HUES48 (cell line): ENCODE measurements around the gene ARPC5L.

Experiments used
- H3K27ac ChIP-seq: one replicate; pipeline ENCODE4 v1.7.0; 2013; ENCODE audit warnings: low read depth, low read length, inconsistent platforms
- H3K27me3 ChIP-seq: 2 replicates; pipeline ENCODE4 v1.6.1; 2013; ENCODE audit warnings: mild to moderate bottlenecking, low read length; ENCODE audit not compliant: control insufficient read depth, insufficient read depth
- H3K36me3 ChIP-seq: 2 replicates; pipeline ENCODE4 v1.6.1; 2013; ENCODE audit warnings: low read length; ENCODE audit not compliant: control insufficient read depth, insufficient read depth
- H3K4me1 ChIP-seq: 2 replicates; pipeline ENCODE4 v1.6.1; 2013; ENCODE audit warnings: mild to moderate bottlenecking, low read length; ENCODE audit not compliant: control insufficient read depth, insufficient read depth
- H3K4me3 ChIP-seq: 2 replicates; pipeline ENCODE4 v1.5.1; 2013; ENCODE audit warnings: mild to moderate bottlenecking, low read depth, low read length
- H3K9ac ChIP-seq: 2 replicates; pipeline ENCODE4 v1.6.1; 2013; ENCODE audit warnings: mild to moderate bottlenecking, low read depth, low read length, moderate library complexity
- H3K9me3 ChIP-seq: 2 replicates; pipeline ENCODE4 v1.6.1; 2013; ENCODE audit warnings: low read length; ENCODE audit not compliant: control insufficient read depth, insufficient read depth

ARPC5L gene

DNA sequence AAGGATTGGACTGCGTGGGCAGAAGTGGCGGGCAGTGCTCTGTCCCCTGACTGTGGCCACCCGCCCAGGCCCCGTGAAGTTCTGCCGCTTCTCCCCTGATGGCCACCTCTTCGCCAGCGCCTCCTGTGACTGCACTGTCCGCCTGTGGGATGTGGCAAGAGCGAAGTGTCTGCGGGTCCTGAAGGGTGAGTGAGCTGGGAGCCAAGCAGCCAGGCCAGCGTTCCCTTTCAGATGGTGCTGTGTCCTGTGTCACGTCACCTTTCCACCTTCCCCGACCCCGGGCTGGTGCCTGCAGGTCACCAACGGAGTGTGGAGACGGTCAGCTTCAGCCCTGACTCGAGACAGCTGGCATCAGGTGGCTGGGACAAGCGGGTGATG lies 6.4 kb upstream of the ARPC5L start:
- no peaks in the 10 kb centered on the region for H3K27me3 ChIP-seq
- H3K4me1 ChIP-seq = peaks cover 7% of the 10 kb centered on the region; the same call in 1 of the 2 replicates
- H3K36me3 ChIP-seq = peaks cover 39% of the 10 kb centered on the region
- H3K9ac ChIP-seq = no peak overlapping the region
- no peak overlapping the region for H3K4me3 ChIP-seq
- H3K27ac ChIP-seq = peak overlapping the region; percentile 73
- no peaks in the 10 kb centered on the region for H3K9me3 ChIP-seq

DNA sequence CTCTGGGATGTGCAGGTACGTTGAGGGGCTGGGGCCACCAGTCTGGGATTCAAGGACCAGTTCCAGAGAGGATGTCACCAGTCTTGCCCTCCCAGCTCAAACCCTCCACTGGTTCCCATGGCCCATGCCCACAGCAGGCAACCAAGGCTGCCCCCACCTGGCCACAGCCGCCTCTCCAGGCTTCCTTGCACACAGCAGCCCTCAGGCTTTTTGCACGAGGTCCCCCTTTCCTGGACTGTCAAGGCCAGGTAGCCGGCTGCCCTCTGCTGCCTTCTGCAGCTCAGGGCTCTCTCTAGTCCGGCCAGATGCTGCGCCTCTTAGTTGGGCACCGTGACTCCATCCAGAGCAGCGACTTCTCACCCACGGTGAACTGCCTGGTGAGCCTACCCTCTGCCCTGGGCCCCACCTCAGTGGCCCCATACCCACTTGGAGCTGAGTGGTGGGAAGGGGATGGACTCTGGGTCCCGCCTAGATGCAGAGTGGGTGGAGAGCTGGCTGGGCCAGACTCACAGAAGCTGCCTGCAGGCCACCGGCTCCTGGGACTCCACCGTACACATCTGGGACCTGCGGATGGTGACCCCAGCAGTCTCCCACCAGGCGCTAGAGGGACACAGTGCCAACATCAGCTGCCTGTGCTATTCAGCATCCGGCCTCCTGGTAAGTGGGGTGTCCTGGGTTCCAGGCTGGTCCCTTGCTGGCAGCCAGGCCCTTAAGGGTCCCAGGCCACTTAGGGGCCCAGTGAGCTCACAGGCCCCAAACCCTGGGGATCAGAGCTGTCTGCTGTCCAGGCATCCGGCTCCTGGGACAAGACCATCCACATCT lies 5.8 kb upstream of the ARPC5L start:
- peak overlapping the region; percentile 73 for H3K27ac ChIP-seq

DNA sequence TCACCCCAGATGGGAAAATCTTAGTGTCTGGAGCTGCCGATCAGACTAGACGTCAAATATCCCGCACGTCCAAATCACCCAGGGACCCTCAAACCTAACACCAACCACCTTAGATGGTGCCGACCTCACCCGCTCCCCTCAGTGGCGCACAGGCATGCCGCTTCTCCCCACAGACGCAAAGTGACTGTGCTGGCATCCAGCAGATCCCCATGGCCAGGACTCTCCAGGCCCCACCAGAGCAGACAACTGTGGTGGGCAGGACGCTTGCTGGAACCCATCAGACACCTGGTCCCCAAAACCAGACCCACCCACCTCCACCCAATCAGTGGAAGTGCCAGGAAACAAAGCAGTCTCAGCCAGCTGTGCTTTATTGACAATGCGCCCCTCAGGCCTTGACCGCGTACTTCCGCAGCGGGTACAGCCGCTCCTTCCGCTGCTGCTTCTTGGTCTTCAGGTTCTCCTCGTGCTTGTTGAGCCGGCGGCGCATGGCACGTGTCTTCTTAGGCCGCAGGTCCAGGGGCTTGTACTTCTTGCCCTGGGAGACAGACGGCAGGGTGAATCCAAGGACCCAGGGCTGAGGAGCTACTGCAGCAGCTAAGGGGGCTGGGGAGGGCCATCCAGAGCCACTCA lies 4.3 kb upstream of the ARPC5L start:
- H3K9ac ChIP-seq = no peak overlapping the region
- no peak overlapping the region for H3K4me3 ChIP-seq
- no peaks in the 10 kb centered on the region for H3K9me3 ChIP-seq
- peaks cover 5% of the 10 kb centered on the region; the same call in 1 of the 2 replicates for H3K4me1 ChIP-seq
- H3K27me3 ChIP-seq = no peaks in the 10 kb centered on the region
- peak overlapping the region; percentile 8 for H3K27ac ChIP-seq
- H3K36me3 ChIP-seq = peaks cover 46% of the 10 kb centered on the region

More for the DNA sequence above, 5.8 kb upstream of the ARPC5L start:
- Histone ChIP-seq H3K27me3 (no peaks in the 10 kb centered on the region), H3K36me3 (peaks cover 45% of the 10 kb centered on the region), H3K9me3 (no peaks in the 10 kb centered on the region), H3K4me3 (no peak overlapping the region), H3K9ac (no peak overlapping the region), H3K4me1 (peaks cover 8% of the 10 kb centered on the region; the same call in 1 of the 2 replicates)

DNA sequence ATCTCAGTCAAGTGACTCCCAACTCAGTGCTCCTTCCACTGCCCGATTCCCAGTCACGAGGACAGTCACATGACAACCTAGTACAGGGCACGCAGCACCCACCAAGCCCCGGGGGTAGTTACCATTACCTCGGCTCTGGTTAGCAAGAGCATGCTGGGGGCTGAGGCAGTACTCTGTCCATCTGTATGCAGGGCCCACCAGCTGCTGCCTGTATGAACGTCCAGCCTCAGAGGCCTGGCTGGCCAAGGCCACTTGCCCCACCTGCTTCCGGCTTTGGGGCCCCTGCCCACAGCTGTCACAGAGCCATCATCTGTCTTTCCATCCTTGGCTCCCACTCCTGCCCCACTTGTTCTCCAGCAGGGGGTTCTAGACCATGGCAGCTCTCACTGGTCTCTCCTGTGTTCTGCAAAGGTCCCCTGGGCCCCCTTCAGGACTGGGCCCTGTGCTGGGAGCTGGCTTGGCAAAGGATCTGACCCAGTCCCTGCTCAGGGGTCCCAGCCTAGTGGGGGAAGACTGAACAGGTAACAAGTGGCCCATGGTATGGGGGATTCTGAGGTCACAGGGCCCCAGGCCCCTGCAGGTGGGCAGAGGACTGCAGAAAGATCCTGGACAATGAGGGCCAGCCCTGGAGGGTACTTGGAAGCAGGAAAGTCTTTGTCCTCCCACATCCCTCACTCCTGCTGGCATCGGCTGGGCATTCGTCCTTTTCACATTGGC lies 3.4 kb upstream of the ARPC5L start:
- Histone ChIP-seq H3K4me3 (no peak overlapping the region), H3K9me3 (no peaks in the 10 kb centered on the region), H3K4me1 (peaks cover 4% of the 10 kb centered on the region; the same call in 1 of the 2 replicates), H3K36me3 (peaks cover 46% of the 10 kb centered on the region), H3K27me3 (no peaks in the 10 kb centered on the region), H3K27ac (peak overlapping the region; percentile 33), H3K9ac (no peak overlapping the region)

DNA sequence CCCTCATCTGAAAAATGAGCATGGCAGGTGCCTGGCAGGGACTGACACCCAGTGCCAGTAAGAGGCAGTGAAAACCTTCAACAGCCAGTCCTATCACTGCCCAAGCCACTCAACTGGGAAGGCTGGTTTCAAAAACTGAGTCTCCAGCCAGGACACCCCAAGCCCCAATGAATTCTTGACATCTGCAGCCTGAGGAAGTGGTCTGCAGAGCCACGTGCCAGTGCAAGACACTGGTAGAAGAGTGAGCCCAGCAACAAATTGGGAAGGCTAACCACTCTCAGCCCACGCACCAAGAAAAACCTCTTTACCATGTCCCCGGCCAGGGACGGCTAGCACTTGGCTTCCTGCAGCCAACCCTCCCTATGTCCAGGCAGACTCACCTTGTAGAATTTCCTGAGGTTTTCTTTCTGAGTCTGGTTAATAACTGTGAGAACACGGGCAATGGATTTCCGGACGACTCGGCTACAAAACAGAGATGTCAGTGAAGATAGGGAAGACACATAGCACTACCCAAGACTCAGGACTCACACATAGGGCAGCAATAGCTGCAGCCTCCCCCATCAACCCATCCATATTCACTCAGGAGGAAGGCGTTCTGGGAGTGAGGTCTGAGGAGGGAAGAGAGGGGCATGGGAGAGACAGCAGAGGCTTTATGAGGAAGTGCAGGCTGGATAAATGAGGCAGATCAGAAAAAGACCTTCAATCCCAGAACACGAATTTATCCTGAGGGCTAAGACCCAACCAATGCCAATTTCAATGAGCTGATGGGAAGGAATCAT lies 1.9 kb upstream of the ARPC5L start:
- Histone ChIP-seq H3K4me3 (peak overlapping the region; percentile 88), H3K27me3 (no peaks in the 10 kb centered on the region), H3K27ac (peak overlapping the region; percentile 32), H3K9ac (0 out of 2 replicates have a peak overlapping the region, but pooled peaks have one; percentile 18), H3K4me1 (peaks cover 4% of the 10 kb centered on the region; the same call in 1 of the 2 replicates), H3K36me3 (peaks cover 46% of the 10 kb centered on the region), H3K9me3 (no peaks in the 10 kb centered on the region)

DNA sequence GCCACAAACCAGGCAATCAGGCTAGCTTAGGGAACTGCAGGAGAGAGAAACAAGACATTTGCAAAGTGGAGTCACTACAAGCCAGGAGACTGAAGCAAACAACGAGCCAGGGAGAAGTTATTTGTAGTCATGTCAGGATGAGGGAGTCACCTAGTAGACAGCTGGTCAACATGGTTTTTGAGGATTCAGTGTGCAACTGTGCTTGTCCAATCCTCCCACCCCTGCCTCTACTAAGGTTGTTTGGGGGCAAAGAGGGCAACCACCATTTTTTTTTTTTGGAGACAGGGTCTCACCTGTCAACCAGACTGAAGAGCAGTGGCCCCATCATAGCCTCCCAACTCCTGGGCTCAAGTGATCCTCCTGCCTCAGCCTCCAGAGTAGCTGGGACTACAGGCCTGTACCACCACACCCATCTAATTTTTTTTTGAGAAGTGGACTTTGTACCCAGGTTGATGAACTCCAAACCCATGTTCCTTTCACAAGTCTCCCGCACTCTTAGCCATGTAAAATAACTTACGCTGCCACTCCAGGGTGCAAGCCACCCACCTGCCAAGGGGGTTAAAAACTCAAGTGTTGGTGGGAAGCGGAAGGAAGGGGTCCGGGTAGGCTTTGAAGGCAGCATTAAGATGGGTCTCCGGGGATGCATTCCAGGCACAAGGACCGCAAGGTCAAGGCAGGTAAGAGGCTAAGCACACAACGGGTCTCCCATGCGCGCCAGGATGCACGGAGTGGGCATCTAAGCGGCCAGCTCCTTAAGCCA lies 1.2 kb upstream of the ARPC5L start:
- peaks cover 46% of the 10 kb centered on the region for H3K36me3 ChIP-seq

DNA sequence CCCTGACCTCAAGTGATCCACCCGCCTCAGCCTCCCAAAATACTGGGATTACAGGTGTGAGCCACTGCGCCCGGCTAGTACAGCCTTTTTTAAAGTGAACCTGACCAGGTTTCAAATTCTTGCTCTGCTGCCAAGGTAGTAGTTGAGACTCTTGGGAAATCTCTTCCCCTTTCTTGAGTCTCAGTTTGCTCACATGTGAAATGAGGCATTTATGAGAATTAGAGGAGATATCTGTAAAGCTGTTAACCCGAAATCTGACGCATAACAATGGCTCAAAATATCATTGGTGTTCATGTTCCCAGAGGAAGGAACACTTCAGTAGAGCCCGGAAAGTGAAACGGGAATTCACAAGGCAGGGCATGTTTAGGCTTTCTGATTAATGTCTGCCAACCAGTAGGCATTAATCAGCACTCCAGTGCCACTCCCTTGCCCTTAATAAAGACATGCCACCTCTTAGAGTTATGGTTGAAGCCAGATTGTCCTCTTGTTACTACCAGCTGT lies 1.5 kb downstream of the ARPC5L start:
- Histone ChIP-seq H3K36me3 (peaks cover 28% of the 10 kb centered on the region), H3K9me3 (no peaks in the 10 kb centered on the region), H3K27me3 (no peaks in the 10 kb centered on the region), H3K4me1 (peaks cover 18% of the 10 kb centered on the region; the same call in 1 of the 2 replicates), H3K9ac (no peak overlapping the region), H3K4me3 (no peak overlapping the region), H3K27ac (no peak overlapping the region)

More for the DNA sequence above, 1.2 kb upstream of the ARPC5L start:
- H3K9me3 ChIP-seq = no peaks in the 10 kb centered on the region
- peak overlapping the region; percentile 96 for H3K27ac ChIP-seq
- H3K27me3 ChIP-seq = no peaks in the 10 kb centered on the region
- peak overlapping the region; percentile 99 for H3K9ac ChIP-seq
- H3K4me3 ChIP-seq = peak overlapping the region; percentile 88
- H3K4me1 ChIP-seq = peaks cover 4% of the 10 kb centered on the region; the same call in 1 of the 2 replicates

DNA sequence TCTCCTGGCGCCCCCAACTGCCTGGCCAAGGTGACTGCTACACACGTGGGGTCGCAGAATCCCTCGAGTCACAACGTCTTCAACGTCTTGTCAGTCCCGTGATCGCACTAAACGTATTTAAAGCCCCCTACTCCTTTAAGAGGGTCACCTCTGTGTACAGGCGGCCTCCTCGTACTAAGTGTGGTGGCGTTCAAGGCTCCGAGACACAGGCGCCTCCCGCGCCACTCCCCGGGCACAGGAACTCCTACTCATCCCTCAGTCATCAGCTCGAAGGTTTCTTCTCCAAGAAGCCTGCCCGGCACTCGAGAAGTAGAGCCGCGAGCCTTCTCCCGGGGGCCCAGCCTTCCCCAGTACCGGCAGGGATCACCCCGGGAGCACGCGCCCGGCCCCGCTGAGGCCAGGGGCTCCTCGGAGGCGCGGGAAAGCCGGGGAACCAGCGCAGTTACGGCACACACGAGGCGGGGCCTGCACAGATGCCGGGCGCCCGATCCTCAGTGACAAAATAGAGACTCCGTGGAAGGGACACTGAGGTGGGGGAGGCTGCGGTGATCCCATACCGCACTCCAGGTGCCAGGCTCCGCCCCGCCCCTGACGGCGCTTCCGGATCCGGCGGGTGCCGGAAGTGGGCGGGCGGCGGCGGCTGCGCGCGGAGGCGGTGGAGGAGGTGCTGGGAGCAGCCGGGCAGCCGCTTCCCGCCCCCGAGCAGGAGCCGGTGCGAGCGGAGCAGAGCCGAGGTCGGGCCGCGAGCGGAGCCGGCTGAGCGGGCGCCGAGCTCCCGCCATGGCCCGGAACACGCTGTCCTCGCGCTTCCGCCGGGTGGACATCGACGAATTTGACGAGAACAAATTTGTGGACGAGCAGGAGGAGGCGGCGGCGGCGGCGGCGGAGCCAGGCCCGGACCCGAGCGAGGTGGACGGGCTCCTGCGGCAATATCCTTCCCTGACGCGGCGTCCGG lies 6.9 kb downstream of the ARPC5L start:
- peaks cover 24% of the 10 kb centered on the region for H3K36me3 ChIP-seq
- H3K4me3 ChIP-seq = peak overlapping the region; percentile 100
- H3K27me3 ChIP-seq = no peaks in the 10 kb centered on the region
- peak overlapping the region; percentile 98 for H3K27ac ChIP-seq
- peak overlapping the region; percentile 94 for H3K9ac ChIP-seq
- H3K9me3 ChIP-seq = no peaks in the 10 kb centered on the region
- peaks cover 31% of the 10 kb centered on the region for H3K4me1 ChIP-seq

DNA sequence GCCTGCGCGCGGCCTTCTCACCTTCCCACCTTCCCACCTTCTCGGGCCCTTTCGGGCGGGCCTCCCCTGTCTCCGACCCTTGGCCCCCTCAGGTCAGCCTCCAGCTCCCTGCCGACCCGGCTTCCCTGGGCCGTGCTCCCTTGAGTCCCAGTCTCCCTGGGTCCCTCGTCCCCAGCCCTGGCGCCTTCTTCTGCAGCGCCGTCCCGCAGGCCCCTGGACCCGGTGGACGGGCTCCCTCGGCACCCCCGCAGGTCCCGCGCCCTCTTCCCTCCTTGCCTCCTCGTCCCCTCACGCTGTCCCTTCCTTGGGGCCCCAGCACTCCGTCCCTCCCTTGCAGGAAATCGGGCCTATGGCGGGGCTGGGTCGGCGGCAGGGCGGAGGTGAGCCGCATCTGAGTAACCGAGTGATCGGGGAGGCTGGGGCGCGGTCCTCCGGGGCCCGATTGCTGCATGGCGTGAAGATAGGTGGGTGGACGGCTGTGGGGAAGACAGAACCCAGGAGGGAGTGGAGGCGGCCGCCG lies 7.6 kb downstream of the ARPC5L start:
- Histone ChIP-seq H3K9ac (peak overlapping the region; percentile 94), H3K36me3 (peaks cover 32% of the 10 kb centered on the region), H3K4me3 (peak overlapping the region; percentile 100), H3K27ac (peak overlapping the region; percentile 98), H3K9me3 (no peaks in the 10 kb centered on the region), H3K4me1 (peaks cover 31% of the 10 kb centered on the region), H3K27me3 (no peaks in the 10 kb centered on the region)
